Adrenal gland (tissue), 12 donors: ENCODE results near the gene CTBP1. TPM values are rescaled to one million over a fixed set of nuclear protein-coding genes. Genes with fewer than 3 reads are reported as not detected.

Source experiments
- DNase-seq, 7 donors: peaks; one replicate each; pipeline ENCODE4 v3.0.0-alpha.2; 2019 to 2020
- H3K27ac ChIP-seq, 5 donors: fragments of 200-600 bp; sonication (generic) in 4 of 5; 1 replicate in 3 of 5; 2 replicates in 2 of 5; pipeline versions ENCODE4 v1.5.1 to v1.8.0; 2016 to 2020; ENCODE audit warnings: mild to moderate bottlenecking in 1 of 5
- H3K27me3 ChIP-seq: fragments of 200-600 bp; 2 replicates; pipeline ENCODE4 v1.8.0; 2021
- H3K36me3 ChIP-seq, 2 donors: fragments of 200-600 bp; replicated peaks in 1 of 2; 1 replicate in 1 of 2; 2 replicates in 1 of 2; pipeline versions ENCODE4 v1.5.1 to v1.8.0; 2018 to 2022
- H3K4me1 ChIP-seq, 2 donors: fragments of 200-600 bp; replicated peaks in 1 of 2; 1 replicate in 1 of 2; 2 replicates in 1 of 2; pipeline versions ENCODE4 v1.5.1 to v1.8.0; 2018 to 2021
- H3K4me3 ChIP-seq, 4 donors: fragments of 200-600 bp; sonication (generic) in 3 of 4; one replicate each; pipeline ENCODE4 v1.5.1; 2016 to 2018
- H3K9me3 ChIP-seq, 3 donors: fragments of 200-600 bp; sonication (generic) in 1 of 3; replicated peaks in 1 of 3; 1 replicate in 2 of 3; 2 replicates in 1 of 3; pipeline versions ENCODE4 v1.5.1 to v1.8.0; 2016 to 2021
- POLR2A ChIP-seq, 2 donors: fragments of 450-650 bp; IDR thresholded peaks; one replicate each; pipeline ENCODE4 v1.6.1; 2017; ENCODE audit warnings: antibody characterized with exemption in 2 of 2, mild to moderate bottlenecking in 2 of 2, moderate library complexity in 1 of 2
- WGBS, 4 donors: extraction: QIAGEN DNeasy Blood & Tissue Kit in 2 of 4; methylation state at CpG; one replicate each; pipeline versions ENCODE4 v1.1.5 to v1.1.7; 2013 to 2017; 5-methylcytosine and 5-hydroxymethylcytosine counted together
- intact Hi-C, 2 donors: fragments of 100-400 bp; cut with DNase I; formaldehyde crosslinking; loops; one replicate each; pipeline versions ENCODE4 v1.14.1 to v1.15.0; 2022 to 2023
- polyA plus RNA-seq, 3 donors: library from polyadenylated mRNA; stranded (reverse); fragments of 200-250 nt in 2 of 3; fragments of 350-450 nt in 1 of 3; fragmentation: Illumina TruSeq in 1 of 3; extraction: RNeasy Lipid Tissue Mini Kit (QIAGEN cat#74804) in 1 of 3; gene quantifications; one replicate each; pipeline ENCODE4 v1.2.3, GENCODE V29; 2013 to 2014
- total RNA-seq, 9 donors: library from RNA; depleted of rRNA in 4 of 9; stranded (reverse); fragments of >200 nt in 4 of 9; fragments of 120-200 nt in 1 of 9; fragmentation: NEBNext Ultra II Directional in 1 of 9; extraction: Animal tissue kit (Norgen Biotek cat#: 25700) in 1 of 9; gene quantifications; one replicate each; pipeline versions ENCODE4 v1.1.0 to v1.2.4, GENCODE V29; 2013 to 2023
- TF ChIP-seq, protein P1 (sequence below), 6 experiments: fragments of 450-650 bp in 4 of 6; fragments of 200-600 bp in 2 of 6; sonication (generic) in 1 of 6; IDR thresholded peaks; 1 replicate in 5 of 6; 2 replicates in 1 of 6; pipeline versions ENCODE4 v1.5.1 to v1.8.0; 2016 to 2021; ENCODE audit warnings: antibody characterized with exemption in 6 of 6, mild to moderate bottlenecking in 2 of 6, moderate library complexity in 1 of 6
- donor health status: healthy with polysubstance abuse.
- donor health status: Bipolar disorder and iron deficiency.
- donor health status: DM: yes; HTN: yes; CAD: no.
- donor health status: DM: no; HTN: no; CAD: no.
- donor health status: DM: no; HTN: no; CAD: no.
- donor health status: DM: yes; HTN: yes; CAD: no.

The CTBP1 gene
- total and polyA plus RNA-seq, 12 donors = 45.7 to 293 (median 159) TPM

GRCh38 chr4:1246111-1246881 lies 2.6 kb downstream of the CTBP1 start:
- H3K4me3 ChIP-seq = peak overlapping the region in 1 of 4 donors; percentile 83
- peaks cover 0 to under 1% of the 10 kb centered on the region in 2 donors for H3K36me3 ChIP-seq
- H3K27me3 ChIP-seq = no peaks in the 10 kb centered on the region
- intact Hi-C loops = loop anchor here in 1 of 2 donors (5.0 kb wide), 2 partner anchors 79 to 106 kb away; no protein-coding TSS in a partner anchor
- TF ChIP-seq, protein P1, sequence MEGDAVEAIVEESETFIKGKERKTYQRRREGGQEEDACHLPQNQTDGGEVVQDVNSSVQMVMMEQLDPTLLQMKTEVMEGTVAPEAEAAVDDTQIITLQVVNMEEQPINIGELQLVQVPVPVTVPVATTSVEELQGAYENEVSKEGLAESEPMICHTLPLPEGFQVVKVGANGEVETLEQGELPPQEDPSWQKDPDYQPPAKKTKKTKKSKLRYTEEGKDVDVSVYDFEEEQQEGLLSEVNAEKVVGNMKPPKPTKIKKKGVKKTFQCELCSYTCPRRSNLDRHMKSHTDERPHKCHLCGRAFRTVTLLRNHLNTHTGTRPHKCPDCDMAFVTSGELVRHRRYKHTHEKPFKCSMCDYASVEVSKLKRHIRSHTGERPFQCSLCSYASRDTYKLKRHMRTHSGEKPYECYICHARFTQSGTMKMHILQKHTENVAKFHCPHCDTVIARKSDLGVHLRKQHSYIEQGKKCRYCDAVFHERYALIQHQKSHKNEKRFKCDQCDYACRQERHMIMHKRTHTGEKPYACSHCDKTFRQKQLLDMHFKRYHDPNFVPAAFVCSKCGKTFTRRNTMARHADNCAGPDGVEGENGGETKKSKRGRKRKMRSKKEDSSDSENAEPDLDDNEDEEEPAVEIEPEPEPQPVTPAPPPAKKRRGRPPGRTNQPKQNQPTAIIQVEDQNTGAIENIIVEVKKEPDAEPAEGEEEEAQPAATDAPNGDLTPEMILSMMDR (IDR thresholded peaks at IDR 0.05) = no peak
- no peak for TF ChIP-seq POLR2A (IDR thresholded peaks at IDR 0.05)
- WGBS, 4 donors = 50 to 69% (median 61%) methylated on average over 16 to 24 of the region's 24 CpGs
- DNase-seq = peak in 6 of 7 donors; percentile 12 to 54 (median 20)
- peak overlapping the region in 2 of 5 donors; percentile 97 to 99 for H3K27ac ChIP-seq
- H3K4me1 ChIP-seq = peaks cover 26 to 68% of the 10 kb centered on the region in 2 donors
- H3K9me3 ChIP-seq = no peaks in the 10 kb centered on the region

GRCh38 chr4:1245481-1246051 lies 3.4 kb downstream of the CTBP1 start:
- peaks cover 0 to 7% of the 10 kb centered on the region in 2 donors for H3K36me3 ChIP-seq
- TF ChIP-seq POLR2A (IDR thresholded peaks at IDR 0.05) = no peak
- TF ChIP-seq, protein P1 (IDR thresholded peaks at IDR 0.05) = no peak
- no peaks in the 10 kb centered on the region for H3K9me3 ChIP-seq
- H3K27me3 ChIP-seq = no peaks in the 10 kb centered on the region
- H3K4me1 ChIP-seq = peaks cover 26 to 68% of the 10 kb centered on the region in 2 donors
- H3K4me3 ChIP-seq = peak overlapping the region in 1 of 4 donors; percentile 83
- WGBS, 4 donors = 67 to 72% (median 70%) methylated on average over 11 to 26 of the region's 26 CpGs
- DNase-seq = peak in 5 of 7 donors; percentile 18 to 60 (median 32)
- H3K27ac ChIP-seq = peak overlapping the region in 2 of 5 donors; percentile 97 to 99
- intact Hi-C loops = loop anchor here in 1 of 2 donors (5.0 kb wide), 2 partner anchors 78 to 107 kb away; no protein-coding TSS in a partner anchor

DNA sequence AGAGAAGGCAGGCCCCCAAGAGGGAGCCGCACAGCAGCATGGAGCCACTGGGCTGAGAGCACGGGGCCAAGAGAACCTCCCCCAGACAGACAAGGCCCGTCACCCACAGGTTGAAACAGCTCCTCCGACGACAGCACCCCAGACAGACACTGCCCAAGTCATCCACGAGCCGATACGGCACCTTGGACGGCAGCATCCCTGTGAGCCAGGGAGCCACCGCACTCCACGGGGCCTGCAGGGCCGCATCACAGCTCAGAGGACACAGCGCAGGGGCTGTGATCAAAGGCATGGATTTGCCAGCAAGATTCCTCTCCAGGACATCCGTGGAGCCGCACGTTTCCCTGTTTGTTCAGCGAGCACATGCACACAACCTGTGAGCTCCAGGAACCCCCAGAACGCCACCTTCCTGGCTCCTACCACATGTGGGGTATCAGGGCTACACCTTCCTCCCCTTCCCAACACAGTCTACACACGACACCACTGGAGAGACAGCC lies 3.9 kb downstream of the CTBP1 start:
- DNase-seq = peak in 2 of 7 donors; percentile 14 to 48

More for the DNA sequence above, 3.9 kb downstream of the CTBP1 start:
- WGBS, 4 donors = 81 to 83% (median 82%) methylated on average over 10 to 19 of the region's 19 CpGs; no CpG with 5 or more reads in 1 of the 4 donors
- intact Hi-C loops = loop anchor here in 1 of 2 donors (5.0 kb wide), 2 partner anchors 78 to 107 kb away; no protein-coding TSS in a partner anchor
- Histone ChIP-seq H3K36me3 (peaks cover 0 to 8% of the 10 kb centered on the region in 2 donors), H3K27ac (peak overlapping the region in 1 of 5 donors; percentile 49), H3K4me3 (no peak overlapping the region), H3K27me3 (no peaks in the 10 kb centered on the region), H3K9me3 (no peaks in the 10 kb centered on the region), H3K4me1 (peaks cover 21 to 63% of the 10 kb centered on the region in 2 donors)
- TF ChIP-seq, protein P1 (IDR thresholded peaks at IDR 0.05) = no peak
- no peak for TF ChIP-seq POLR2A (IDR thresholded peaks at IDR 0.05)
